Fibroblast of the aortic adventitia (primary cell): ENCODE measurements around the gene NEU3. TPM values are rescaled to one million over a fixed set of nuclear protein-coding genes. Genes with fewer than 3 reads are reported as not detected.

ENCODE experiments used
- DNase-seq: peaks from one replicate; pipeline ENCODE4 v3.0.0-alpha.2; 2010; ENCODE audit warnings: low read depth
- H3K4me3 ChIP-seq: 2 replicates; pipeline ENCODE4 v1.5.1; 2011; ENCODE audit warnings: low read depth, mild to moderate bottlenecking, control low read depth, low read length, moderate library complexity
- total RNA-seq: library from RNA; depleted of rRNA; stranded (reverse); fragments of >200 nt; gene quantifications from 2 replicates; pipeline ENCODE4 v1.2.3, GENCODE V29; 2012; ENCODE audit warnings: low replicate concordance
- TF ChIP-seq, protein P1 (sequence below): IDR thresholded peaks from 2 replicates; pipeline ENCODE4 v1.5.1; 2011; ENCODE audit warnings: mild to moderate bottlenecking, low read length, control low read depth, inconsistent platforms; ENCODE audit not compliant: insufficient read depth

NEU3 gene
- total RNA-seq, 1 donor: 5.2 TPM

DNA sequence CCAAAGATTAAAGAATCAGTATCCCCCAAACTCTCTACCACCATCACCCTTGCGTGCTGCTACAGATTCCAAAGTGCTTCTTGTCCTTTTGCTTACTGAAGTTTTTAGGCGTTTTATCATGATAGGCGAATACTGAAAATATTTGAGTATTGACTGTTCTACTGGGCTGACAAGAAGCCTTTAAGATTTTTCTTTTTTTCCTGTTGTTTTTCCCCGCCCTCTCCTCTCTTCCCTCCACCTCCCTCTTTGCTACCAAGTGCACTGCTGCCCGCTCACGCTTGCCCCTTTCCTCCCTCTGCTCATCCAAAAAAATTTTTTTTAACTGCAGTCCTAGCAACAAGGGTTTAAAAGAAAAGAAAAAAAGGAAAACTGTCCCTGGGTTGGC is 39.0 kb upstream of the NEU3 start:
- DNase-seq: peak; percentile 42
- TF ChIP-seq, protein P1, sequence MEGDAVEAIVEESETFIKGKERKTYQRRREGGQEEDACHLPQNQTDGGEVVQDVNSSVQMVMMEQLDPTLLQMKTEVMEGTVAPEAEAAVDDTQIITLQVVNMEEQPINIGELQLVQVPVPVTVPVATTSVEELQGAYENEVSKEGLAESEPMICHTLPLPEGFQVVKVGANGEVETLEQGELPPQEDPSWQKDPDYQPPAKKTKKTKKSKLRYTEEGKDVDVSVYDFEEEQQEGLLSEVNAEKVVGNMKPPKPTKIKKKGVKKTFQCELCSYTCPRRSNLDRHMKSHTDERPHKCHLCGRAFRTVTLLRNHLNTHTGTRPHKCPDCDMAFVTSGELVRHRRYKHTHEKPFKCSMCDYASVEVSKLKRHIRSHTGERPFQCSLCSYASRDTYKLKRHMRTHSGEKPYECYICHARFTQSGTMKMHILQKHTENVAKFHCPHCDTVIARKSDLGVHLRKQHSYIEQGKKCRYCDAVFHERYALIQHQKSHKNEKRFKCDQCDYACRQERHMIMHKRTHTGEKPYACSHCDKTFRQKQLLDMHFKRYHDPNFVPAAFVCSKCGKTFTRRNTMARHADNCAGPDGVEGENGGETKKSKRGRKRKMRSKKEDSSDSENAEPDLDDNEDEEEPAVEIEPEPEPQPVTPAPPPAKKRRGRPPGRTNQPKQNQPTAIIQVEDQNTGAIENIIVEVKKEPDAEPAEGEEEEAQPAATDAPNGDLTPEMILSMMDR: no peak
- peak overlapping the region; percentile 99 for H3K4me3 ChIP-seq

DNA sequence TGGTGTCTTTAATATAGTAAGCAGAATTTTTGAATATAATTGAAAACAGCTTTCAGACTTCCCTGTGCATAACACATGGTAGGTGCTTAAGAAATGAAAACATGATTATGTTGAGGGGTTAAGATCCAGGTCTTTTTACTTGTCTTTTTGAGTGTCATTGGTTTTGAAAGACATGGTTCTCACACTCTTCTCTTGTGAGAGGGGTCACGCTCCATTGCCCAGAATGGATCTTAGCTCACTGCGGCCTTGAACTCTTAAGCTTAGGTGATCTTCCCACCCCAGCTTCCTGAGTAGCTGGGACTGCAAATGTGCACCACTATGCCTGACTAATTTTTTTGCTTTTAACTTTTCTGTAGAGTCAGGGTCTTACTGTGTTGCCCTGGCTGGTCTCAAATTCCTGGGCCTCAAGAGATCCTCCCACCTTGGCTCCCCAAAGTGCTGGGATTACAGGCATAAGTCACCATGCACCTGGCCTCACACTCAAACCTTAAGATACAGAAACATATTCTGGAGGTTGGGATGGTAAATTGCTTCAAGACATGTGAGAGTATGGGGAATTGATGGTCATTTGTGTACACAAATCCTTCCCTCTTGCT is 38.3 kb upstream of the NEU3 start:
- no peak for DNase-seq
- peak overlapping the region; percentile 99 for H3K4me3 ChIP-seq
- TF ChIP-seq, protein P1: no peak

DNA sequence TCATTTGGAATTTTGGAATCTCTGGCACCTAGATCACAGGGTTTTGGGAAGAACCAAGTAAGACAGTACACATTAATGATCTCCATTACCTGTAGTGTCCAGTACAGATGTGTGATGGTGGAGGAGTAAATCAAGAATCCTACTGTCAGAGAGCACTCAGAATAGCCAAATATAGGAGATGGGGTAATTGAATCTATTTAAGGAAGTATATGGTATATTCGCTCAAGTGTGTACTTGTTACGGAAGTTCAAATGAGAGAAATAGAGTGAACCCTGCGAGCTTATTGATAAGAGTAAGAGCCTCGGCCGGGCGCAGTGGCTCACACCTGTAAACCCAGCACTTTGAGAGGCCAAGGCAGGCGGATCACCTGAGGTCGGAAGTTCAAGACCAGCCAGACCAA is 37.5 kb upstream of the NEU3 start:
- no peak overlapping the region for H3K4me3 ChIP-seq
- DNase-seq: no peak
- TF ChIP-seq, protein P1: no peak

DNA sequence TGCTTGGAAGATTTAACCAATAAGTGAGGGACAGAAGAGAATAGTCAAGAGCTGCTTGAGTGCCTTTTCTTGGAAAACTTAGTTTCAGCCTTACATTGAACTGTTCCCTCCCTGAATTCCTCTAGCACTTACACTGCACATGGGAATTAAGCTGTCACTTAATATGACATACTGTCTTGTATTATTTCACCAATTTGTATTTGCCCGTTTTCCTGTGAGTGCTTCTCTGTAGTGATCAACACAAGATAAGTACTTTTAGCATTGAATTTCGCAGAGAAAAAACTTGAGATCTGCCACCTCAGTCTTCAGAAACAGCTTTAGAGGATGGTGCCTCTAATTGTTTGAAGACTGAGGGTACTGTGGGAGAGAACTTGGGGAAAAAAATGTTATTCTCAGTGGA is 36.0 kb upstream of the NEU3 start:
- DNase-seq: no peak
- H3K4me3 ChIP-seq: no peak overlapping the region
- TF ChIP-seq, protein P1: no peak

DNA sequence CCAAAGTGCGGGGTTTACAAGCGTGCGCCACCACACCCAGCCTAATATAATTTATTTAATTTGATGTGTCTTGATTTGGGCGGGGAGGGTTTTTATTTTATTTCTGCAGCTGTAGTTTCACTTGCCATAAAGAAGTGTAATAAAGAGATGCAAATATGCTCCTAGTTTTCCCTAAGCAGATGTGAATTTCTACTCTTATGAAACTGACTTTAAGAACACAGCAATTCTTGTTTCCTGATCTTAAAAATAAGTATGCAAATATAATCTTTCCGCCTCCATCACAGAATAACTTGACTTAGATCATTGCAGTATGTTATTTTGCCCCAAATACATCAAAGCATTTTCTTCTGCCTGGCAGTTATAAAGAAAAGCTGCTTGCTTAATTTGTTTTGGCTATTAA is 35.3 kb upstream of the NEU3 start:
- DNase-seq: no peak
- H3K4me3 ChIP-seq: no peak overlapping the region
- TF ChIP-seq, protein P1: no peak

DNA sequence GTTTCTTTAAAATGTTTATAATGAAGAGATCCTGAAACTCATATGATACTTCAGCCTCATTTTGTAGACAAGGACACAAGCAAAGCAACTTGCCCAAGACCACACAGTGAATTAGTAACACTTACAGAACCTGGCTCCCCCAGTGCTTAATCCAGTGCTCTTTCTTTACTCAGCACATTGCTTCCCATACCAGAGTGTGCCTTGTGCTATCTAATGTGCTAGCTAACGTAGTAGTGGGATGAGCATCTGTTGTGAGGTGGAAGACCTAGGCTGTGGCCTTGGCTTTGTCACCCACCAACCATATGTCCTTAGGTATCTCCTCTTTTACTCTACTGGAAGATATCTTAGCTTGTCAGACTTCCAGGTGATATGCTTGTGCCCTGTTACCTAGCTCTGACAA is 34.5 kb upstream of the NEU3 start:
- no peak overlapping the region for H3K4me3 ChIP-seq
- DNase-seq: no peak
- TF ChIP-seq, protein P1: no peak

DNA sequence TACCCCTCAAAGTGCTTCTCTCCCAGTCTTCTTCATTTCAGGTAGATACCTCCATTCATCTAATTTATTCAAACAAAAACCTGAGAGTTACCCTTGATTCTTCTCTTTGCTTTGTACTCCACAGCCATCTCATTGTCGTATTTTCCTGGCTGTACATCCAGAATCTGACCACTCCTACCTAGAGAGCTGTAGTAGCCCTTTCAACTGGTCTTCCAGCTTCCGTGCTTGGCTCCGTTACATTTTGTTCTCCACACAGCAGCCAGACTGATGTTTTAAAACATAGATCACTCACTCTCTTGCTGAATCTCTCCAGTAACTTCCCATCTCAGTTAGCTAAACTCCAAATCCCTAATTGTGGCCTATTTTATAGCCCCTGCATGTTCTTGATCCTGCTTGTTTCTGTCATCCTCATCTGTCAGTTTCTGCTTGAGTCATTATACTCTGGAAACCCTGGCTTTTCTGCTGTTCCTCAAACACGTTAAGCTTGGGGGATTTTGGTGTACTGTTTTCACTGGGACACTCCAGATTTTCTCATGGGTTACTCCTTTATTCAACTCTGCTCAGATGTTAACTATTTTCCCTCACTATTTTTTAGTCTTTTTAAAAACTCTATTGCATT is 32.2 kb upstream of the NEU3 start:
- no peak overlapping the region for H3K4me3 ChIP-seq
- TF ChIP-seq, protein P1: no peak
- no peak for DNase-seq
